ENCODE measurements around the gene NACC2. TPM values are rescaled to one million over a fixed set of nuclear protein-coding genes. Genes with fewer than 3 reads are reported as not detected.

The NACC2 gene
- total RNA-seq, 1 experiment from 2014 or later: 62.0 TPM

- ATAC-seq (no peak), DNase-seq (ENCODE audit: low read depth, low spot score) (no peak)
- no TSS peak for BruUV-seq (replicated peaks)
- H3K27me3 ChIP-seq (ENCODE audit: control insufficient read depth, insufficient read depth, low read length): no peaks in the 10 kb centered on the region
- H3K4me1 ChIP-seq (ENCODE audit: control insufficient read depth, insufficient read depth, low read length): peaks cover 12% of the 10 kb centered on the region
- in situ Hi-C loops (cut with HindIII; ENCODE audit: low pct_unique_long_range_greater_than_20kb, low sequenced_read_pairs) (no loop called here), intact Hi-C loops (cut with micrococcal nuclease; ENCODE audit: unreplicated experiment) (no loop called here)
- no peak overlapping the region for H3K27ac ChIP-seq (ENCODE audit: low read length)
- POLR2A ChIA-PET: no interaction called here
- H3K4me3 ChIP-seq (ENCODE audit: low read depth in 2 of 2, low read length in 2 of 2): no peak overlapping the region
- TF ChIP-seq POLR2AphosphoS5 (IDR thresholded peaks at IDR 0.05; ENCODE audit: low read depth, low read length): no peak
- no peak for TF ChIP-seq REST (IDR thresholded peaks at IDR 0.05; ENCODE audit: insufficient read depth in 1 of 2, low read depth in 2 of 2, low read length in 1 of 2)
- no peak for TF ChIP-seq SIN3A (IDR thresholded peaks at IDR 0.05; ENCODE audit: borderline replicate concordance, insufficient read depth, low read depth, low read length)
- no peak for TF ChIP-seq TCF7L2 (IDR thresholded peaks at IDR 0.05; ENCODE audit: low read depth, low read length)
- TF ChIP-seq CTCF (IDR thresholded peaks at IDR 0.05): no peak
- H3K9me3 ChIP-seq (ENCODE audit: control insufficient read depth, insufficient read depth, low read depth, low read length): no peaks in the 10 kb centered on the region
- H3K36me3 ChIP-seq (ENCODE audit: control insufficient read depth, insufficient read depth, low read length): no peaks in the 10 kb centered on the region
- CTCF ChIA-PET: no interaction called here
Observed at GRCh38 chr9:136116360-136117098, 21.4 kb upstream of the NACC2 start.

GRCh38 chr9:136115641-136116359, 20.7 kb upstream of the NACC2 start:
- no peaks in the 10 kb centered on the region for H3K36me3 ChIP-seq (ENCODE audit: control insufficient read depth, insufficient read depth, low read length)
- DNase-seq (ENCODE audit: low read depth, low spot score) (no peak), ATAC-seq (no peak)
- intact Hi-C loops (cut with micrococcal nuclease; ENCODE audit: unreplicated experiment) (no loop called here), in situ Hi-C loops (cut with HindIII; ENCODE audit: low pct_unique_long_range_greater_than_20kb, low sequenced_read_pairs) (no loop called here)
- H3K27ac ChIP-seq (ENCODE audit: low read length): no peak overlapping the region
- H3K27me3 ChIP-seq (ENCODE audit: control insufficient read depth, insufficient read depth, low read length): no peaks in the 10 kb centered on the region
- TF ChIP-seq SIN3A (IDR thresholded peaks at IDR 0.05; ENCODE audit: borderline replicate concordance, insufficient read depth, low read depth, low read length): no peak
- no peak for TF ChIP-seq POLR2AphosphoS5 (IDR thresholded peaks at IDR 0.05; ENCODE audit: low read depth, low read length)
- TF ChIP-seq CTCF (IDR thresholded peaks at IDR 0.05): no peak
- no peak for TF ChIP-seq TCF7L2 (IDR thresholded peaks at IDR 0.05; ENCODE audit: low read depth, low read length)
- CTCF ChIA-PET: no interaction called here
- H3K9me3 ChIP-seq (ENCODE audit: control insufficient read depth, insufficient read depth, low read depth, low read length): no peaks in the 10 kb centered on the region
- H3K4me3 ChIP-seq (ENCODE audit: low read depth in 2 of 2, low read length in 2 of 2): no peak overlapping the region
- POLR2A ChIA-PET: no interaction called here
- H3K4me1 ChIP-seq (ENCODE audit: control insufficient read depth, insufficient read depth, low read length): peaks cover 12% of the 10 kb centered on the region
- BruUV-seq (replicated peaks): no TSS peak
